ENCODE data around the gene TFPI2. TPM values are rescaled to one million over a fixed set of nuclear protein-coding genes. Genes with fewer than 3 reads are reported as not detected.
"Not testable (repeated sequence)": the region's sequence is repeated elsewhere in the genome, so short reads cannot be mapped to it uniquely, and the experiment has no call there.

TFPI2 gene
- total RNA-seq, 1 donor, result 218 TPM

DNA sequence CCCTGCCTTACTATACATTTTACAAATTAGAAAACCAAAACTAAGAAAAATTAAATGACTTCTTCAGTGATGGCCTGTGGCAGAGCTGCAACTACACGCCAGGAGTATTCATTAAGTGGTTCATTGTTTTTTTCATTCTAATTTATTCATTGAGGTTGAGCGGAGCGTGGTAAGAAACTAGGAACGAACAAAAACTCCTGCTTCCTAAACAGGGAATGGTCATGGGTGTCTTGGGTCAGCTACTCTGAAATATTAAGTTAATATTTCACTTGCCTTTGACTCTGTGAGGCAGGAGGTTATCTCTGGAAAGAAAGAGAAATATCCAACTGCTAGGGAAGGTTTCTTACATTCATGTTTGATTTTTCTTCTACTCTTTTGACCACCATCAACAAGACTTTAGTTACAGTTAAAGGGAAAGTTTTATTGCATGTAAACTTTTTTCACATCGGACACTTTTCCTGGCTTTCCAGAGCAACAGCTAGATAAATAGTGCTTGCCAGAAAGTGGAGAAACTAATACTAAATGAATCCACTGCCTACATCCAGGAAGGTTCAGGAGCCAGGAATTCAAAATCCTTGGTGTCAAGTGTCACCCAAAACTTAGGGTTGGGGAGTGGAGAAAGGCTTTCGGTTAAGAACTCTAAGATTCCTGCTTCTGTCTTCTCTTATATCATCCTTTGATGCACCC is 30.1 kb upstream of the TFPI2 start:
- no peak for TF ChIP-seq CTCF (IDR thresholded peaks at IDR 0.05; ENCODE audit: insufficient read depth, low read depth, low read length)
- peak overlapping the region; percentile 86 for H3K4me3 ChIP-seq (ENCODE audit: low read depth, low read length)
- peak; percentile 45 for DNase-seq (ENCODE audit: low read depth)

DNA sequence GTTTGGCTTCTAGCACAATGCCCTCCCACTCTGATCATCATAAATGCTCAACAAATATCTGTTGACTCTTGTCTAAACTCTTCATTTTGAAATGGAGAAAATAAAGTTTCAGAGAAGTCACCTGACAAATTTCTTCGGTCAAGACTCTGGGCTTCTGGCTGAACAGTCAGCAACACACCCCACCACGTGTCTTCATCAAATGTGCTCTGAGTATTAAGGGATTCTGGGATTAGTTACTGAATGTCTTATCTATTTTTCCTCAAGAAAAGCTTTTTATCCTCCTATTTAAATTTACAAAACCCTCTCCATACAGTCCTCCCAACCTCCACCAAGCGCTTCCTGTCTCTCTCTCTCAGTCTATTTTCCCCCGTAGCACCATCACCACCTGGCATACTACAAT is 25.8 kb upstream of the TFPI2 start:
- DNase-seq (ENCODE audit: low read depth), result peak; percentile 21
- H3K4me3 ChIP-seq (ENCODE audit: low read depth, low read length), result not testable (repeated sequence)

DNA sequence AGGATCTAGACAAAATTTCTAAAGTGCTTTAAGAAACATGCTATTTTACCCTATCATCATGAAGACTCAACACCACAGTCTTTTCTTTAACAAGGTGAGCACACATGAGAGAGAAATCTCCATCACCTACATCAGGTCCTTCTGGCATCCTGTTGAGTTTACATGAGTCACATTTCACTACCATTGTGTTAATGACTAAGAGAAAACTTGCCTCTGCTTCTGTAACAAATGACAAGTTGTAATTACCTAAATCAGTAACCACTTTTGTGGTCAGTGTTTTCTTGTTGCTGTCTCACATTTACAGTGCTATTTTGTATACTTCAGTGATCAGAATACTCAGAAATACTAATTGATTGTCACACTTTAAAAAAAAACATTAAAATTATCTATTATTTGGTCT is 25.3 kb upstream of the TFPI2 start:
- not testable (repeated sequence) for DNase-seq (ENCODE audit: low read depth); H3K4me3 ChIP-seq (ENCODE audit: low read depth, low read length)

- DNase-seq (ENCODE audit: low read depth); H3K4me3 ChIP-seq (ENCODE audit: low read depth, low read length): not testable (repeated sequence)
Observed at GRCh38 chr7:93915206-93915842, 24.8 kb upstream of the TFPI2 start.

- H3K4me3 ChIP-seq (ENCODE audit: low read depth, low read length), result no peak overlapping the region
- peak; percentile 87 for DNase-seq (ENCODE audit: low read depth)
- TF ChIP-seq CTCF (IDR thresholded peaks at IDR 0.05; ENCODE audit: insufficient read depth, low read depth, low read length), result no peak
Observed at GRCh38 chr7:93914581-93915066, 24.1 kb upstream of the TFPI2 start.

- no peak overlapping the region for H3K4me3 ChIP-seq (ENCODE audit: low read depth, low read length)
- DNase-seq (ENCODE audit: low read depth), result no peak
- no peak for TF ChIP-seq CTCF (IDR thresholded peaks at IDR 0.05; ENCODE audit: insufficient read depth, low read depth, low read length)
Observed at GRCh38 chr7:93913197-93913596, 22.6 kb upstream of the TFPI2 start.

- DNase-seq (ENCODE audit: low read depth); H3K4me3 ChIP-seq (ENCODE audit: low read depth, low read length): not testable (repeated sequence)
Observed at GRCh38 chr7:93911661-93912060, 21.1 kb upstream of the TFPI2 start.

DNA sequence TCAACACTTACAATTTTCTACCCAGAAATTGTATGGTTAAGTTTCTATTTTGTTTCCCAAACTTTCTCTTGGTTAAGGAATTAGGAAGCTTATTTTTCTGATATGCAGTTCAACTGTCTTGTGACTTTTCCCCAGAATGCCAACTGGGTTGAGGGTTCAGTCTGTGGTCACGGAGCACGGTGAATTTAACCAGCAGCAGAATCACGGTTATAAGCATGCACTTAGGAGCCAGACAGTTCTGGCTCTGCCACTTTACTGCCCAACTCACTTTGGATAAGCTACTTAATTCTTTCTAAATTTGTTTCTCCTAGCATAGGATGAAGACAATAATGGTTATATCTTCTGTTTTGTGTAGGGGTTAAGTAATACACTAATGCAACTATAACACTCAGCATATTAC is 20.7 kb upstream of the TFPI2 start:
- not testable (repeated sequence) for DNase-seq (ENCODE audit: low read depth); H3K4me3 ChIP-seq (ENCODE audit: low read depth, low read length)

GRCh38 chr7:93910076-93910994 is 19.8 kb upstream of the TFPI2 start:
- no peak for TF ChIP-seq CTCF (IDR thresholded peaks at IDR 0.05; ENCODE audit: insufficient read depth, low read depth, low read length)
- H3K4me3 ChIP-seq (ENCODE audit: low read depth, low read length), result no peak overlapping the region
- peak; percentile 90 for DNase-seq (ENCODE audit: low read depth)
